ENCODE measurements around the gene CLDND1. TPM values are rescaled to one million over a fixed set of nuclear protein-coding genes. Genes with fewer than 3 reads are reported as not detected.

The CLDND1 gene
- total and polyA plus RNA-seq, 10 of the 15 experiments (the other 5 are each of a cell fraction or from before 2014, with no cell fraction given) = 97.8 to 225 (median 152) TPM

- ChIA-PET SMC1A (ENCODE audit: uncharacterized antibody, unreplicated experiment) (interaction anchor here (1.3 to 13.1 kb wide), 3 partner anchors 14 to 29 kb away, joined by 3 to 603 read pairs (median 5); partner anchors contain the start of gene CLDND1), RAD21 (ENCODE audit: unreplicated experiment) (interaction anchor here (1.1 to 13.1 kb wide), 4 partner anchors 10 to 30 kb away, joined by 3 to 511 read pairs (median 7); partner anchors contain the start of gene GPR15), CTCF (no interaction called here), POLR2A (interaction anchor here (11.8 kb wide), 1 partner anchor 14 kb away, joined by 350 read pairs; no protein-coding TSS in a partner anchor)
- no peak overlapping the region for H2AFZ ChIP-seq (ENCODE audit: control insufficient read depth, low read depth, low read length)
- H4K20me1 ChIP-seq (ENCODE audit: control insufficient read depth, insufficient read depth) = no peaks in the 10 kb centered on the region
- H3K9ac ChIP-seq (ENCODE audit: control insufficient read depth, insufficient read depth, low read length) = 0 out of 2 replicates have a peak overlapping the region, but pooled peaks have one; percentile 13
- H3K4me3 ChIP-seq = no peak overlapping the region; the same call in 1 of the 2 replicates
- peaks cover 32% of the 10 kb centered on the region; the same call in 1 of the 2 replicates for H3K4me1 ChIP-seq (ENCODE audit: control insufficient read depth, insufficient read depth, low read length)
- H3K9me3 ChIP-seq (replicated peaks; ENCODE audit: control insufficient read depth, insufficient read depth, low read length) = no peaks in the 10 kb centered on the region
- intact Hi-C loops (cut with micrococcal nuclease; ENCODE audit: unreplicated experiment) (no loop called here), in situ Hi-C loops (cut with MboI) (no loop called here)
- TSS peak; percentile 9 for BruUV-seq (replicated peaks)
- H3K27me3 ChIP-seq (replicated peaks in 1 of 2; ENCODE audit: control insufficient read depth in 2 of 2, insufficient read depth in 2 of 2, low read length in 1 of 2) = no peaks in the 10 kb centered on the region
- H3K36me3 ChIP-seq (ENCODE audit: control insufficient read depth in 2 of 2, insufficient read depth in 2 of 2, low read length in 1 of 2) = no peaks in the 10 kb centered on the region; a peak in 1 of 4 replicates
- H3K4me2 ChIP-seq (ENCODE audit: control insufficient read depth, insufficient read depth) = peak overlapping the region; percentile 0; the same call in 1 of the 2 replicates
- H3K27ac ChIP-seq (ENCODE audit: control insufficient read depth, insufficient read depth) = peak overlapping the region; percentile 65
- DNase-seq (ENCODE audit: low read depth, low spot score) = no peak
- ATAC-seq = no peak
- FAIRE-seq = no peak
- H3K79me2 ChIP-seq (ENCODE audit: control insufficient read depth, insufficient read depth, low read length) = peaks cover 92% of the 10 kb centered on the region
- WGBS (ENCODE audit: insufficient coverage, insufficient replicate concordance, low lambda C conversion rate, missing lambda C conversion rate) = 95% methylated on average over 1 of the region's 1 CpG
- no peak for TF ChIP-seq ZSCAN29 (IDR thresholded peaks at IDR 0.05)
- TF ChIP-seq SKIL (IDR thresholded peaks at IDR 0.05; ENCODE audit: low read depth, poor library complexity, severe bottlenecking) = no peak
- no peak for TF ChIP-seq NFXL1 (IDR thresholded peaks at IDR 0.05; ENCODE audit: borderline replicate concordance)
- no peak for TF ChIP-seq BCLAF1 (IDR thresholded peaks at IDR 0.05)
- no peak for TF ChIP-seq IRF5 (IDR thresholded peaks at IDR 0.05; ENCODE audit: borderline replicate concordance)
- no peak for TF ChIP-seq IRF4 (IDR thresholded peaks at IDR 0.05; ENCODE audit: low read depth, low read length)
- TF ChIP-seq POLR2AphosphoS2 (IDR thresholded peaks at IDR 0.05; ENCODE audit: low read depth, low read length) = peak; percentile 2; the same call in 1 of the 2 replicates
- TF ChIP-seq ASH2L (IDR thresholded peaks at IDR 0.05; ENCODE audit: borderline replicate concordance, low read depth) = no peak
- TF ChIP-seq, protein P1, sequence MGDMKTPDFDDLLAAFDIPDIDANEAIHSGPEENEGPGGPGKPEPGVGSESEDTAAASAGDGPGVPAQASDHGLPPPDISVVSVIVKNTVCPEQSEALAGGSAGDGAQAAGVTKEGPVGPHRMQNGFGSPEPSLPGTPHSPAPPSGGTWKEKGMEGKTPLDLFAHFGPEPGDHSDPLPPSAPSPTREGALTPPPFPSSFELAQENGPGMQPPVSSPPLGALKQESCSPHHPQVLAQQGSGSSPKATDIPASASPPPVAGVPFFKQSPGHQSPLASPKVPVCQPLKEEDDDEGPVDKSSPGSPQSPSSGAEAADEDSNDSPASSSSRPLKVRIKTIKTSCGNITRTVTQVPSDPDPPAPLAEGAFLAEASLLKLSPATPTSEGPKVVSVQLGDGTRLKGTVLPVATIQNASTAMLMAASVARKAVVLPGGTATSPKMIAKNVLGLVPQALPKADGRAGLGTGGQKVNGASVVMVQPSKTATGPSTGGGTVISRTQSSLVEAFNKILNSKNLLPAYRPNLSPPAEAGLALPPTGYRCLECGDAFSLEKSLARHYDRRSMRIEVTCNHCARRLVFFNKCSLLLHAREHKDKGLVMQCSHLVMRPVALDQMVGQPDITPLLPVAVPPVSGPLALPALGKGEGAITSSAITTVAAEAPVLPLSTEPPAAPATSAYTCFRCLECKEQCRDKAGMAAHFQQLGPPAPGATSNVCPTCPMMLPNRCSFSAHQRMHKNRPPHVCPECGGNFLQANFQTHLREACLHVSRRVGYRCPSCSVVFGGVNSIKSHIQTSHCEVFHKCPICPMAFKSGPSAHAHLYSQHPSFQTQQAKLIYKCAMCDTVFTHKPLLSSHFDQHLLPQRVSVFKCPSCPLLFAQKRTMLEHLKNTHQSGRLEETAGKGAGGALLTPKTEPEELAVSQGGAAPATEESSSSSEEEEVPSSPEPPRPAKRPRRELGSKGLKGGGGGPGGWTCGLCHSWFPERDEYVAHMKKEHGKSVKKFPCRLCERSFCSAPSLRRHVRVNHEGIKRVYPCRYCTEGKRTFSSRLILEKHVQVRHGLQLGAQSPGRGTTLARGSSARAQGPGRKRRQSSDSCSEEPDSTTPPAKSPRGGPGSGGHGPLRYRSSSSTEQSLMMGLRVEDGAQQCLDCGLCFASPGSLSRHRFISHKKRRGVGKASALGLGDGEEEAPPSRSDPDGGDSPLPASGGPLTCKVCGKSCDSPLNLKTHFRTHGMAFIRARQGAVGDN (IDR thresholded peaks at IDR 0.05) = peak; percentile 38; the same call in 1 of the 2 replicates
- TF ChIP-seq YY1 (IDR thresholded peaks at IDR 0.05; ENCODE audit: low read depth, low read length) = 0 out of 2 replicates have a peak, but pooled peaks have one; percentile 23
These were observed 19.9 kb upstream of the CLDND1 start for GRCh38 chr3:98542623-98543022.
